HG03378 (cell line): ENCODE measurements around the gene ROBO1.

Source experiments
- ATAC-seq: cut with Tn5 transposase; IDR thresholded peaks from one replicate; pipeline ENCODE4 v1.9.1; 2021; ENCODE audit warnings: mild to moderate bottlenecking, moderate library complexity; ENCODE audit not compliant: unreplicated experiment

The ROBO1 gene

GRCh38 chr3:79385211-79385610 lies 382.6 kb downstream of the ROBO1 start:
- no peak for ATAC-seq

GRCh38 chr3:79383402-79384012 lies 384.3 kb downstream of the ROBO1 start:
- no peak for ATAC-seq

GRCh38 chr3:79380581-79380980 lies 387.2 kb downstream of the ROBO1 start:
- ATAC-seq: no peak

- no peak for ATAC-seq
Observed at GRCh38 chr3:79378064-79378463, 389.7 kb downstream of the ROBO1 start.

- ATAC-seq: no peak
Observed at GRCh38 chr3:79369306-79369705, 398.5 kb downstream of the ROBO1 start.

GRCh38 chr3:79368403-79368802 lies 399.4 kb downstream of the ROBO1 start:
- no peak for ATAC-seq

- ATAC-seq: no peak
Observed at GRCh38 chr3:79367803-79368202, 400.0 kb downstream of the ROBO1 start.

GRCh38 chr3:79367066-79367465 lies 400.7 kb downstream of the ROBO1 start:
- ATAC-seq: no peak

- no peak for ATAC-seq
Observed at GRCh38 chr3:79366414-79366813, 401.4 kb downstream of the ROBO1 start.

- no peak for ATAC-seq
Observed at GRCh38 chr3:79364784-79365183, 403.0 kb downstream of the ROBO1 start.

- no peak for ATAC-seq
Observed at GRCh38 chr3:79362571-79363270, 405.1 kb downstream of the ROBO1 start.

- peak; percentile 84 for ATAC-seq
Observed at GRCh38 chr3:79361748-79362378, 405.9 kb downstream of the ROBO1 start.

GRCh38 chr3:79358327-79358726 lies 409.5 kb downstream of the ROBO1 start:
- no peak for ATAC-seq

- ATAC-seq: no peak
Observed at GRCh38 chr3:79354179-79354688, 413.6 kb downstream of the ROBO1 start.

- ATAC-seq: no peak
Observed at GRCh38 chr3:79351699-79352098, 416.1 kb downstream of the ROBO1 start.

GRCh38 chr3:79344876-79345871 lies 422.6 kb downstream of the ROBO1 start:
- ATAC-seq: no peak

GRCh38 chr3:79341961-79342360 lies 425.8 kb downstream of the ROBO1 start:
- ATAC-seq: no peak

- ATAC-seq: no peak
Observed at GRCh38 chr3:79339846-79340245, 428.0 kb downstream of the ROBO1 start.

GRCh38 chr3:79337798-79338197 lies 430.0 kb downstream of the ROBO1 start:
- ATAC-seq: no peak

- no peak for ATAC-seq
Observed at GRCh38 chr3:79329154-79329553, 438.6 kb downstream of the ROBO1 start.

- ATAC-seq: no peak
Observed at GRCh38 chr3:79326642-79327041, 441.2 kb downstream of the ROBO1 start.
